GM21529 (cell line): ENCODE results near the gene ADARB2.
"Not testable (repeated sequence)": the region's sequence is repeated elsewhere in the genome, so short reads cannot be mapped to it uniquely, and the experiment has no call there.

ENCODE experiments used
- ATAC-seq: cut with Tn5 transposase; IDR thresholded peaks from one replicate; pipeline ENCODE4 v1.9.1; 2021; ENCODE audit not compliant: unreplicated experiment

The ADARB2 gene

GRCh38 chr10:1362589-1363445 is 374.5 kb downstream of the ADARB2 start:
- no peak for ATAC-seq

DNA sequence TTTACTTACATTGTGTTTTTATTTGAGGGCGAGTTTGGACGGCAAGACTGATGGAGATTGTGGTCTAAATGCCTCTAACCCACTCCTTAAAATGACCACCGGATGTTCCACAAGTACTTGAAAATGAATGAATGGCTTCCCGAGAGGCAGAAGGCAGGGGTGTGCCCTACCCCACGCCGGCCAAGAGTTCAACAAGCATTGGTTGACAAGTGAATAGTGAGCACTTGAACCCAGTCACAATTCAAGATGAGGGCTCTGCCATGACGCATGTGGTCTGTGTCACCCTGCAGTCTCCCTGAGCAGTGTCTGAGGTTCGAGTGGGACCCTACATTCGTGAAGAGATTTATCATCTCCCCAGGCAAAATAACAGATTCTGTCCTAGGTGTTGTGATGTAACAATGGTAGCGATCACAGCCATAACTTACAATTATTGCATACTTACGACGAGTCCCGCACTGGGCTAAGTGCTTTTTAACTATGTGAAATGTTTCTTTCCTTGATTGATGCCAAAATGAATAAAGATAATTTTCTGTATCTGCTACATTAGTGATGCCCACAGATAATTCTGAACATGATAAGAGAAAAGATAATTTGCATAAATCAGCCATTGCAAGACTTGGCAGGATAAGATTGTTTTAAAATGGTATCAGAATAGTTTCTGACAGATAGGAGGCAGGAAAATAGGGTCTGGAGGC is 375.8 kb downstream of the ADARB2 start:
- no peak for ATAC-seq

DNA sequence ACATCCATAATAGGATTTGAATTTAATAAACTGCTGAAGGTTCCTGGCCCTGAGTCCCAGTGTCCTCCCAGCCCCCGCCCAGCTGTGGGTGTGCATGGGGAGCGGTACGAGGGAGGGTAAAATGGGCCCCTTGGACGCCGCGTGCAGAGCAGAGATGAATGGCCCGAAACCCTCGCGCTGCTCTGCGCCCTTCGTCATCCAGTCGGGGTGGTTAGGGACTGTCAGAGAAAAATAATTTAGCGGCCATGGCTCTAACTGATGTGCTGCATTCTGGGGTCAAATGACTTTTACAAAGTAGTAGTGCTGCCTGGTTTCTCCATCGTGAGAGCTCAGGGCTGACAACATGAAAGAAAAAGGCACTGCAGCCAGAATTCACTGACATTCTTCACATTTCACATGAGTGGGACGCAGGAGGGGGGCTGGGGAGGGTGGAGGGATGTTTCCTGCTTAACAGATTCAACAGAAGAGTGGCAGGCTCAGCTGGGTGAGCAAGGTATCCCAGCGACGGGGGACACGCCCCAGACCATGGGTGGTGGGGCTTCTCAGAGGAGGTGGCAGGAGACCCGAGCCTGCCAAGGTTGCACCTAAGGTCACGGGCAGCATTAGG is 376.7 kb downstream of the ADARB2 start:
- ATAC-seq: no peak

GRCh38 chr10:1360011-1360557 is 377.2 kb downstream of the ADARB2 start:
- no peak for ATAC-seq

DNA sequence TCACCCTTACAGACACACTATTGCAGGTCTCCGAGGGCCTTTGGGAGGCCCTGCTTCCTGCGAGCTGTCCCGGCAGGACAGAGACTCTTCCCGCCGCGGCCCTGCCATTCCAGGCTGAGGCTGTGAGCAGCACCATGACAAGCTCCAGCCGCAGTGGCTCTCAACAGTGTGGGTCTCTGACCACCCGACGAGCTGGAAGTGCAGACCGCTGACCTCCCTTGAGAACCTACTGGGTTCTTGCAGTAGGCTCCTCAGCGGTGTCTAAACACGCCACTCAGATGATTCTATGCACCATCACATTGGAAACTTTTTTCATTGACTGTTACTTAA is 377.7 kb downstream of the ADARB2 start:
- ATAC-seq: no peak

GRCh38 chr10:1358860-1359625 is 378.3 kb downstream of the ADARB2 start:
- ATAC-seq: no peak

- no peak for ATAC-seq
Observed at GRCh38 chr10:1358147-1358546, 379.2 kb downstream of the ADARB2 start.

- ATAC-seq: no peak
Observed at GRCh38 chr10:1356349-1356748, 381.0 kb downstream of the ADARB2 start.

GRCh38 chr10:1354809-1355710 is 382.3 kb downstream of the ADARB2 start:
- no peak for ATAC-seq

DNA sequence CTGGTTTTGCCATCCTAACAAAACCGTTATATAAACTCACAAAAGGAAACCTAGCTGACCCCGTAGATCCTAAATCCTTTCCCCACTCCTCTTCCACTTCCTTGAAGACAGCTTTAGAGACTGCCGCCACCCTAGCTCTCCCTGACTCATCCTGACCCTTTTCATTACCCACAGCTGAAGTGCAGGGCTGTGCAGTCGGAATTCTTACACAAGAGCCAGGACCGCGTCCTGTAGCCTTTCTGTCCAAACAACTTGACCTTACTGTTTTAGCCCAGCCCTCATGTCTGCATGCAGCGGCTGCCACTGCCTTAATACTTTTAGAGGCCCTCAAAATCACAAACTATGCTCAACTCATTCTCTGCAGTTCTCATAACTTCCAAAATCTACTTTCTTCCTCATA is 385.0 kb downstream of the ADARB2 start:
- not testable (repeated sequence) for ATAC-seq

DNA sequence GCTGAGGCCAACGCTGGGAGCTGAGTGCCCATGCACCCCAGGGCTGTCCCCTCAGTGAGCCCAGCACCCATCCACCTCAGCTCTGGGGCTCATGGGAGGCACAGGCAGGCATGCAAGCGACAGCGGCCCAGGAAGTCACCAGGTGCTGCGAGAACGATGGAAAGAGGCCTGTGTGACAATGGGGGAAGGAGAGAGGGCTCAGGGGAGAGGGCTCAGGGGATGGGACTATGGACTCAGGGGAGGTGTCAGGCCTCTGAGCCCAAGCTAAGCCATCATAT is 388.6 kb downstream of the ADARB2 start:
- no peak for ATAC-seq

- no peak for ATAC-seq
Observed at GRCh38 chr10:1347962-1348772, 389.2 kb downstream of the ADARB2 start.

- no peak for ATAC-seq
Observed at GRCh38 chr10:1347525-1347924, 389.8 kb downstream of the ADARB2 start.

GRCh38 chr10:1346201-1346600 is 391.1 kb downstream of the ADARB2 start:
- no peak for ATAC-seq

DNA sequence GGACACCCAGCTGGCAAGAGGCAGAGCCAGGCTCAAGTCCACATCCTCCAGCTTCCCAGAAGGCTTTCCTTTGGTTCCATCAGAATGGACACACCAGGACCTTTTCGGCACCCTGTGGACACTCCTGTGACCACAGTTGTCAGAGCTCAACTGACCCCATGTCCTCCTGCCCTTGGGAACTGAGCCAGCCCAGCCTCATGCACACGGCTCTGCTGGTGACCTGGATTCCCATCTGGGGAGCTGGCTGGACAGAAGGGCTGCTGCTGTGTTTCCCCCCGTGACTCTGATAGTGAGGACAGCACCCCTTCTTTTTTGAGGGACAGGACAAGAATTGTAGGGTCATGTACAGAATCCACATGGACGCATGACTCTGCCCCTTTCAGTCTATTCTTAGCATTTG is 392.0 kb downstream of the ADARB2 start:
- ATAC-seq: no peak

DNA sequence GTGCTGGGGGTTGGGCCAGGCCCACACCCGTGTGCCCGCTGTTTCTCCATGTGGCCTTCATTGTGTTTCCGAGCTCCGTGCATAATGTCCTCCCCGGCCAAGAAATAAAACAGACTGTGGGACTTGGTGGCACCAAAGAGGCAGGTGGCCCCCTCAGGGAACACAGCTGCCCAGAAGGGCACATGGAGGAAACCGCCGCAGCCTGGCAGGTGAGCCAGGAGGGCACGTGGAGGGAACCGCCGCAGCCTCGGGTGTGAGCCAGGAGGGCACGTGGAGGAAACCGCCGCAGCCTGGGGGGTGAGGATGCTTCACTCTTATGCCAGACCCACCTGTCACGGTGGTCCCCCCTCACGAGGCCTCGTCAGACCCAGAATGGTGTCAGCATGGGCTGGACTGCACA is 392.5 kb downstream of the ADARB2 start:
- ATAC-seq: no peak

- ATAC-seq: no peak
Observed at GRCh38 chr10:1344408-1344807, 392.9 kb downstream of the ADARB2 start.

- ATAC-seq: no peak
Observed at GRCh38 chr10:1343176-1343575, 394.1 kb downstream of the ADARB2 start.

DNA sequence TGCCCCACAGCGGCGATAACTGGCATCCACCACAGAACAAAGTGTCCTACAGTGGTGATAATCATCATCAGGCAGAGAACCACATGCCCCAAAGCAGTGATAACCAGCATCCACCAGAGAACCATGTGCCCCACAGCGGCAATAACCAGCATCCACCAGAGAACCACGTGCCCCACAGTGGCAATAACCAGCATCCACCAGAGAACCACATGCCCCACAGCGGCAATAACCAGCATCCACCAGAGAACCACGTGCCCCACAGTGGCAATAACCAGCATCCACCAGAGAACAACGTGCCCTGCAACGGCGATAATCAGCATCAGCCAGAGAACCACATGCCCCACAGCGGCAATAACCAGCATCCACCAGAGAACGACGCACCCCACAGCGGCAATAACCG is 396.3 kb downstream of the ADARB2 start:
- ATAC-seq: not testable (repeated sequence)
